Measurements from ENCODE around the gene GEMIN7.

Gene GEMIN7

GRCh38 chr19:45079063-45079910 is at the start of gene GEMIN7:
GEMIN7 (plus strand) TSS chr19:45079260; CDS start chr19:45090115, 10,855 bp downstream.
- ATAC-seq (peak; percentile 78), DNase-seq (ENCODE audit: low spot score in 2 of 2) (peak; percentile 83 to 93)
- peak within 1 kb of the TSS; percentile 99 for H3K4me3 Mint-ChIP-seq
- no peaks in the 10 kb centered on the region for H3K9me3 Mint-ChIP-seq
- peaks cover 55% of the 10 kb centered on the region for H3K4me1 Mint-ChIP-seq
- H3K36me3 Mint-ChIP-seq = peaks cover 53% of the 10 kb centered on the region
- H3K27ac Mint-ChIP-seq = peak within 1 kb of the TSS; percentile 98

- H3K27ac Mint-ChIP-seq = no peak overlapping the region
- H3K9me3 Mint-ChIP-seq = no peaks in the 10 kb centered on the region
- H3K36me3 Mint-ChIP-seq = peaks cover 100% of the 10 kb centered on the region
- ATAC-seq = no peak
- no peak for DNase-seq (ENCODE audit: low spot score in 2 of 2)
- H3K4me3 Mint-ChIP-seq = no peak overlapping the region
- peaks cover 5% of the 10 kb centered on the region for H3K4me1 Mint-ChIP-seq
Measured at GRCh38 chr19:45030825-45031224, 48.2 kb upstream of the GEMIN7 start.

- Mint-ChIP-seq H3K9me3 (no peaks in the 10 kb centered on the region), H3K27ac (no peak overlapping the region), H3K4me1 (peaks cover 5% of the 10 kb centered on the region), H3K36me3 (peaks cover 100% of the 10 kb centered on the region), H3K4me3 (no peak overlapping the region)
- ATAC-seq (no peak), DNase-seq (ENCODE audit: low spot score in 2 of 2) (no peak)
Measured at GRCh38 chr19:45032421-45032820, 46.6 kb upstream of the GEMIN7 start.

GRCh38 chr19:45035755-45036154 is 43.3 kb upstream of the GEMIN7 start:
- Mint-ChIP-seq H3K4me1 (peaks cover 30% of the 10 kb centered on the region), H3K27ac (no peak overlapping the region), H3K9me3 (no peaks in the 10 kb centered on the region), H3K4me3 (no peak overlapping the region), H3K36me3 (peaks cover 99% of the 10 kb centered on the region)
- no peak for DNase-seq (ENCODE audit: low spot score in 2 of 2)
- ATAC-seq = no peak

- H3K36me3 Mint-ChIP-seq = peaks cover 99% of the 10 kb centered on the region
- DNase-seq (ENCODE audit: low spot score in 2 of 2) (no peak), ATAC-seq (no peak)
- H3K4me3 Mint-ChIP-seq = peak overlapping the region; percentile 94
- peaks cover 45% of the 10 kb centered on the region for H3K4me1 Mint-ChIP-seq
- H3K9me3 Mint-ChIP-seq = no peaks in the 10 kb centered on the region
- H3K27ac Mint-ChIP-seq = no peak overlapping the region
Measured at GRCh38 chr19:45037393-45038169, 41.5 kb upstream of the GEMIN7 start.

GRCh38 chr19:45038931-45039893 is 39.8 kb upstream of the GEMIN7 start, which contains the start of gene CLASRP:
CLASRP (plus strand) TSS chr19:45039045; CDS start chr19:45040213, 1,168 bp downstream.
- Mint-ChIP-seq H3K9me3 (no peaks in the 10 kb centered on the region), H3K36me3 (peaks cover 99% of the 10 kb centered on the region), H3K27ac (peak within 1 kb of the TSS; percentile 98), H3K4me3 (peak within 1 kb of the TSS; percentile 94), H3K4me1 (peaks cover 40% of the 10 kb centered on the region)
- ATAC-seq = peak; percentile 98
- DNase-seq (ENCODE audit: low spot score in 2 of 2) = peak; percentile 82 to 91

GRCh38 chr19:45040059-45040771 is 38.8 kb upstream of the GEMIN7 start:
- Mint-ChIP-seq H3K36me3 (peaks cover 99% of the 10 kb centered on the region), H3K4me3 (peak overlapping the region; percentile 94), H3K9me3 (no peaks in the 10 kb centered on the region), H3K4me1 (peaks cover 44% of the 10 kb centered on the region), H3K27ac (peak overlapping the region; percentile 98)
- no peak for ATAC-seq
- no peak for DNase-seq (ENCODE audit: low spot score in 2 of 2)

- Mint-ChIP-seq H3K36me3 (peaks cover 99% of the 10 kb centered on the region), H3K9me3 (no peaks in the 10 kb centered on the region), H3K4me3 (peak overlapping the region; percentile 94), H3K27ac (peak overlapping the region; percentile 98), H3K4me1 (peaks cover 52% of the 10 kb centered on the region)
- DNase-seq (ENCODE audit: low spot score in 2 of 2) = no peak
- no peak for ATAC-seq
Measured at GRCh38 chr19:45041125-45041524, 37.9 kb upstream of the GEMIN7 start.

GRCh38 chr19:45045671-45046353 is 33.2 kb upstream of the GEMIN7 start:
- Mint-ChIP-seq H3K4me3 (no peak overlapping the region), H3K27ac (peak overlapping the region; percentile 61), H3K9me3 (no peaks in the 10 kb centered on the region), H3K4me1 (peaks cover 48% of the 10 kb centered on the region), H3K36me3 (peaks cover 87% of the 10 kb centered on the region)
- DNase-seq (ENCODE audit: low spot score in 2 of 2) = no peak
- no peak for ATAC-seq

GRCh38 chr19:45046355-45046754 is 32.7 kb upstream of the GEMIN7 start:
- Mint-ChIP-seq H3K4me1 (peaks cover 43% of the 10 kb centered on the region), H3K4me3 (no peak overlapping the region), H3K36me3 (peaks cover 87% of the 10 kb centered on the region), H3K9me3 (no peaks in the 10 kb centered on the region), H3K27ac (peak overlapping the region; percentile 61)
- no peak for ATAC-seq
- no peak for DNase-seq (ENCODE audit: low spot score in 2 of 2)

GRCh38 chr19:45047188-45047797 is 31.8 kb upstream of the GEMIN7 start:
- H3K36me3 Mint-ChIP-seq = peaks cover 87% of the 10 kb centered on the region
- no peak for ATAC-seq
- no peak overlapping the region for H3K4me3 Mint-ChIP-seq

GRCh38 chr19:45049073-45049736 is 29.9 kb upstream of the GEMIN7 start:
- ATAC-seq (no peak), DNase-seq (ENCODE audit: low spot score in 2 of 2) (no peak)
- Mint-ChIP-seq H3K9me3 (no peaks in the 10 kb centered on the region), H3K27ac (peak overlapping the region; percentile 84), H3K4me1 (peaks cover 39% of the 10 kb centered on the region), H3K36me3 (peaks cover 87% of the 10 kb centered on the region), H3K4me3 (no peak overlapping the region)

More at GRCh38 chr19:45047188-45047797, 31.8 kb upstream of the GEMIN7 start:
- no peak for DNase-seq (ENCODE audit: low spot score in 2 of 2)
- Mint-ChIP-seq H3K9me3 (no peaks in the 10 kb centered on the region), H3K27ac (peak overlapping the region; percentile 69), H3K4me1 (peaks cover 40% of the 10 kb centered on the region)

GRCh38 chr19:45050036-45050435 is 29.0 kb upstream of the GEMIN7 start:
- peaks cover 87% of the 10 kb centered on the region for H3K36me3 Mint-ChIP-seq
- DNase-seq (ENCODE audit: low spot score in 2 of 2) = no peak
- no peaks in the 10 kb centered on the region for H3K9me3 Mint-ChIP-seq
- H3K27ac Mint-ChIP-seq = peak overlapping the region; percentile 84
- peaks cover 37% of the 10 kb centered on the region for H3K4me1 Mint-ChIP-seq
- no peak overlapping the region for H3K4me3 Mint-ChIP-seq
- no peak for ATAC-seq

All from stimulated activated effector memory CD8-positive, alpha-beta T cell treated with anti-CD3 and anti-CD28 coated beads, Interleukin-12 subunit alpha, Interleukin-12 subunit beta, amount 100 ng/mL, for 72 hours (primary cell).